Measurements from ENCODE around the gene APC. TPM values are rescaled to one million over a fixed set of nuclear protein-coding genes. Genes with fewer than 3 reads are reported as not detected.
A peak's percentile ranks its signal among the peaks of the same experiment; 100 is the strongest.

APC gene
- total and polyA plus RNA-seq, 2 donors (not counting 1 experiment from before 2014, with no cell fraction given), result 8.1 to 55.8 TPM

DNA sequence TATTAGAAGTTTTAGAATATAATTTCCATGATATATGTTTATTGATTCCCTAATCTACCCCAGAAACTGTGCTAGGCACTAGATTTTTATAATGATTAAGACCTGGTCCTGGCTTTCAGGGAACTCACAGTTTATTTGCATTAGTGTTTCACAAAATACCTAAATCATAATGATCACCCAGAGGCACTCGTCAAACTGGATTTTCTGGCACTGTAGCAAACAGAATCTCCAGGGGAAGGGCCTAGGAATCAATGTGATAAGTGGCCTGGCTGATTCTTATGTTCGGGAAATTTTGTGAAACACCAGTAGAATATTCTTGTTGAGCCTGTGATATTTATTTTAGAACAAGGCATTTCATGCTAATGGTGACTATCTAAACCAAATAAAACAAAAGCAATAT is 86.0 kb downstream of the APC start:
- H3K4me1 Mint-ChIP-seq, result peaks cover 17% of the 10 kb centered on the region
- intact Hi-C loops (cut with micrococcal nuclease), result loop anchor here (5.0 kb wide), 1 partner anchor 36 kb away; no protein-coding TSS in a partner anchor
- WGBS (ENCODE audit: insufficient coverage), result no CpG with 5 or more reads among the region's 2 CpGs
- H2AFZ ChIP-seq (ENCODE audit: insufficient read depth, low read depth, low read length, poor library complexity, severe bottlenecking), result no peak overlapping the region
- no peak overlapping the region for H3K4me3 ChIP-seq (ENCODE audit: control extremely low read depth in 1 of 5, extremely low read depth in 1 of 5, insufficient read depth in 1 of 5, low read depth in 2 of 5, low read length in 4 of 5)
- H3K27ac Mint-ChIP-seq, result no peak overlapping the region
- H3K79me2 ChIP-seq (ENCODE audit: control insufficient read depth, insufficient read depth, low read length), result no peaks in the 10 kb centered on the region
- DNase-seq (no peak), ATAC-seq (ENCODE audit: low read depth) (no peak)
- no peak overlapping the region for H3K4me2 ChIP-seq (replicated peaks; ENCODE audit: low read depth, low read length, poor library complexity, severe bottlenecking)
- peaks cover 0 to 5% of the 10 kb centered on the region in 2 donors for H3K4me1 ChIP-seq (ENCODE audit: control insufficient read depth in 2 of 2, insufficient read depth in 2 of 2, low read length in 2 of 2)
- H3K27ac ChIP-seq (ENCODE audit: low read length in 2 of 2), result no peak overlapping the region
- H3K9me3 ChIP-seq (ENCODE audit: control extremely low read depth in 1 of 3, control insufficient read depth in 2 of 3, insufficient read depth in 1 of 3, low read length in 2 of 3), result no peaks in the 10 kb centered on the region
- H3K27me3 ChIP-seq (replicated peaks in 1 of 4; ENCODE audit: control extremely low read depth in 1 of 4, control insufficient read depth in 3 of 4, insufficient read depth in 4 of 4, low read length in 3 of 4), result no peaks in the 10 kb centered on the region
- no peaks in the 10 kb centered on the region for H4K20me1 ChIP-seq (ENCODE audit: control insufficient read depth, insufficient read depth, low read length, poor library complexity, severe bottlenecking)
- ChIA-PET CTCF (no interaction called here), POLR2A (no interaction called here)
- TF ChIP-seq EZH2 (IDR thresholded peaks at IDR 0.05; ENCODE audit: borderline replicate concordance, insufficient read depth, low read depth, low read length, poor library complexity, severe bottlenecking), result no peak
- TF ChIP-seq, protein P1, sequence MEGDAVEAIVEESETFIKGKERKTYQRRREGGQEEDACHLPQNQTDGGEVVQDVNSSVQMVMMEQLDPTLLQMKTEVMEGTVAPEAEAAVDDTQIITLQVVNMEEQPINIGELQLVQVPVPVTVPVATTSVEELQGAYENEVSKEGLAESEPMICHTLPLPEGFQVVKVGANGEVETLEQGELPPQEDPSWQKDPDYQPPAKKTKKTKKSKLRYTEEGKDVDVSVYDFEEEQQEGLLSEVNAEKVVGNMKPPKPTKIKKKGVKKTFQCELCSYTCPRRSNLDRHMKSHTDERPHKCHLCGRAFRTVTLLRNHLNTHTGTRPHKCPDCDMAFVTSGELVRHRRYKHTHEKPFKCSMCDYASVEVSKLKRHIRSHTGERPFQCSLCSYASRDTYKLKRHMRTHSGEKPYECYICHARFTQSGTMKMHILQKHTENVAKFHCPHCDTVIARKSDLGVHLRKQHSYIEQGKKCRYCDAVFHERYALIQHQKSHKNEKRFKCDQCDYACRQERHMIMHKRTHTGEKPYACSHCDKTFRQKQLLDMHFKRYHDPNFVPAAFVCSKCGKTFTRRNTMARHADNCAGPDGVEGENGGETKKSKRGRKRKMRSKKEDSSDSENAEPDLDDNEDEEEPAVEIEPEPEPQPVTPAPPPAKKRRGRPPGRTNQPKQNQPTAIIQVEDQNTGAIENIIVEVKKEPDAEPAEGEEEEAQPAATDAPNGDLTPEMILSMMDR (IDR thresholded peaks at IDR 0.05), result no peak
- H3K36me3 ChIP-seq (replicated peaks in 1 of 2; ENCODE audit: control extremely low read depth in 1 of 2, control insufficient read depth in 1 of 2, extremely low read depth in 1 of 2, insufficient read depth in 2 of 2, low read length in 1 of 2), result peaks cover 4 to 61% of the 10 kb centered on the region in 2 experiments
- H3K4me3 Mint-ChIP-seq, result no peak overlapping the region
- H3K9ac ChIP-seq (ENCODE audit: low read length), result no peak overlapping the region
- H3K27me3 Mint-ChIP-seq, result no peaks in the 10 kb centered on the region
- H3K9me3 Mint-ChIP-seq (ENCODE audit: insufficient read depth), result no peaks in the 10 kb centered on the region

DNA sequence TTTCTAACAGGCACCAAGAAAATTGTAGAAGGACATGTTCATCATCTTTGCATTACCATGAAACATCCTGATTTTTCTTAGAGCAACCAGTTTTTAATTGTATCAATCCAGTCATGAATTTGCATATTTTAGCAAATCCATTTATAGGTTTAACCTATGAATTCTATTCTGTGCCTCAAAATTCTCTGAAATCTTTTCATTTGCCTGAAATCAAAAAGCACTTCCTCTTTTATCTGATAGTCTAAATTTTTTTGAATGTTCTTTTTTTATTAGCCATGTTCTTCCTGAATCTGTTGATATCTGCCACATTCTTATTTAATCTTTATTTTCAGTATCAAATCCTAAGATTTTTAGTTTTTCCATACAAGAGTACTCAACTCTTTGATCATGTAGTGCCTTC is 86.5 kb downstream of the APC start:
- H3K27me3 ChIP-seq (replicated peaks in 1 of 4; ENCODE audit: control extremely low read depth in 1 of 4, control insufficient read depth in 3 of 4, insufficient read depth in 4 of 4, low read length in 3 of 4), result no peaks in the 10 kb centered on the region
- no peak overlapping the region for H3K4me3 Mint-ChIP-seq
- TF ChIP-seq EZH2 (IDR thresholded peaks at IDR 0.05; ENCODE audit: borderline replicate concordance, insufficient read depth, low read depth, low read length, poor library complexity, severe bottlenecking), result no peak
- TF ChIP-seq, protein P1 (IDR thresholded peaks at IDR 0.05), result no peak
- DNase-seq, result no peak
- no peak overlapping the region for H2AFZ ChIP-seq (ENCODE audit: insufficient read depth, low read depth, low read length, poor library complexity, severe bottlenecking)
- no peak for ATAC-seq (ENCODE audit: low read depth)
- H3K4me1 ChIP-seq (ENCODE audit: control insufficient read depth in 2 of 2, insufficient read depth in 2 of 2, low read length in 2 of 2), result peaks cover 0 to 5% of the 10 kb centered on the region in 2 donors
- ChIA-PET POLR2A (no interaction called here), CTCF (no interaction called here)
- no peak overlapping the region for H3K9ac ChIP-seq (ENCODE audit: low read length)
- H3K36me3 ChIP-seq (replicated peaks in 1 of 2; ENCODE audit: control extremely low read depth in 1 of 2, control insufficient read depth in 1 of 2, extremely low read depth in 1 of 2, insufficient read depth in 2 of 2, low read length in 1 of 2), result peaks cover 6 to 62% of the 10 kb centered on the region in 2 experiments
- intact Hi-C loops (cut with micrococcal nuclease), result loop anchor here (5.0 kb wide), 1 partner anchor 37 kb away; no protein-coding TSS in a partner anchor
- no peaks in the 10 kb centered on the region for H3K9me3 ChIP-seq (ENCODE audit: control extremely low read depth in 1 of 3, control insufficient read depth in 2 of 3, insufficient read depth in 1 of 3, low read length in 2 of 3)
- H3K9me3 Mint-ChIP-seq (ENCODE audit: insufficient read depth), result no peaks in the 10 kb centered on the region
- peaks cover 17% of the 10 kb centered on the region for H3K4me1 Mint-ChIP-seq
- H3K4me2 ChIP-seq (replicated peaks; ENCODE audit: low read depth, low read length, poor library complexity, severe bottlenecking), result no peak overlapping the region
- H3K79me2 ChIP-seq (ENCODE audit: control insufficient read depth, insufficient read depth, low read length), result no peaks in the 10 kb centered on the region
- no peak overlapping the region for H3K27ac Mint-ChIP-seq
- peak overlapping the region in 1 of 2 donors; percentile 14 for H3K27ac ChIP-seq (ENCODE audit: low read length in 2 of 2)
- no peaks in the 10 kb centered on the region for H3K27me3 Mint-ChIP-seq
- H3K4me3 ChIP-seq (ENCODE audit: control extremely low read depth in 1 of 5, extremely low read depth in 1 of 5, insufficient read depth in 1 of 5, low read depth in 2 of 5, low read length in 4 of 5), result no peak overlapping the region
- H4K20me1 ChIP-seq (ENCODE audit: control insufficient read depth, insufficient read depth, low read length, poor library complexity, severe bottlenecking), result no peaks in the 10 kb centered on the region

Data from B cell (primary cell).